CD4-positive, alpha-beta memory T cell (primary cell): ENCODE data around the gene COLQ. TPM values are rescaled to one million over a fixed set of nuclear protein-coding genes. Genes with fewer than 3 reads are reported as not detected.

ENCODE experiments used
- CTCF ChIA-PET: fragments of 350-600 bp; sonication (Branson Sonifier 250); formaldehyde crosslinking; loops from one replicate; lab custom pipeline; 2021; ENCODE audit warnings: inconsistent platforms; ENCODE audit not compliant: partially characterized antibody; lab: Charles Lee
- POLR2A ChIA-PET: fragments of 350-600 bp; sonication (Branson Sonifier 250); formaldehyde crosslinking; loops from one replicate; lab custom pipeline; 2021; ENCODE audit not compliant: partially characterized antibody; lab: Charles Lee
- DNase-seq, 5 donors: peaks; one replicate each; pipeline versions ENCODE4 v3.0.0 to v3.0.0-alpha.2; 2020 to 2022; ENCODE audit warnings: mixed read lengths in 1 of 5
- H3K27ac ChIP-seq: one replicate; pipeline ENCODE4 v1.7.0; 2013; ENCODE audit warnings: low read depth, low read length
- H3K27me3 ChIP-seq: 2 replicates; pipeline ENCODE4 v1.7.0; 2013; ENCODE audit warnings: mild to moderate bottlenecking, low read length, moderate library complexity; ENCODE audit not compliant: insufficient read depth
- H3K36me3 ChIP-seq: 2 replicates; pipeline ENCODE4 v1.7.0; 2013; ENCODE audit warnings: mild to moderate bottlenecking, low read length, moderate library complexity; ENCODE audit not compliant: insufficient read depth
- H3K4me1 ChIP-seq: 2 replicates; pipeline ENCODE4 v1.7.0; 2013; ENCODE audit warnings: mild to moderate bottlenecking, low read length, moderate library complexity; ENCODE audit not compliant: insufficient read depth
- H3K4me3 ChIP-seq, 2 donors: one replicate each; pipeline ENCODE4 v1.7.0; 2013; ENCODE audit warnings: low read length in 2 of 2, mild to moderate bottlenecking in 1 of 2
- H3K9me3 ChIP-seq, 2 donors: one replicate each; pipeline ENCODE4 v1.7.0; 2013; ENCODE audit warnings: low read length in 2 of 2, control low read depth in 1 of 2; ENCODE audit not compliant: control insufficient read depth in 1 of 2
- H3K27ac Mint-ChIP-seq, 7 donors: one replicate each; pipeline ENCODE4 v1.8.0; 2020 to 2021; ENCODE audit warnings: mixed read lengths in 7 of 7, mild to moderate bottlenecking in 6 of 7, inconsistent platforms in 3 of 7, moderate library complexity in 3 of 7
- H3K27me3 Mint-ChIP-seq, 2 donors: one replicate each; pipeline ENCODE4 v1.8.0; 2020 to 2021; ENCODE audit warnings: mixed read lengths in 2 of 2
- H3K36me3 Mint-ChIP-seq, 2 donors: one replicate each; pipeline ENCODE4 v1.8.0; 2020 to 2021; ENCODE audit warnings: mixed read lengths in 2 of 2, inconsistent platforms in 1 of 2, mild to moderate bottlenecking in 1 of 2
- H3K4me1 Mint-ChIP-seq, 4 donors: one replicate each; pipeline ENCODE4 v1.8.0; 2020 to 2021; ENCODE audit warnings: mixed read lengths in 4 of 4, mild to moderate bottlenecking in 1 of 4
- H3K4me3 Mint-ChIP-seq, 8 donors: one replicate each; pipeline ENCODE4 v1.8.0; 2020 to 2021; ENCODE audit warnings: mixed read lengths in 8 of 8, mild to moderate bottlenecking in 7 of 8, moderate library complexity in 6 of 8, inconsistent platforms in 3 of 8
- H3K9me3 Mint-ChIP-seq, 8 donors: one replicate each; pipeline ENCODE4 v1.8.0; 2020 to 2021; ENCODE audit warnings: mixed read lengths in 8 of 8, mild to moderate bottlenecking in 5 of 8, inconsistent platforms in 3 of 8, moderate library complexity in 1 of 8
- intact Hi-C: fragments of 100-400 bp; cut with micrococcal nuclease; formaldehyde crosslinking; loops from one replicate; pipeline ENCODE4 v1.15.1; 2023
- microRNA-seq: library from miRNA; unstranded; fragments of <30 nt; microRNA quantifications from one replicate; pipeline ENCODE4 v1.2.0, GENCODE V29; 2021; ENCODE audit warnings: borderline replicate concordance, borderline number of aligned reads, borderline microRNAs expressed, mixed read lengths
- polyA plus RNA-seq, 2 donors: library from polyadenylated mRNA; unstranded; fragments of 300-500 nt; fragmentation: Illumina TruSeq; gene quantifications; one replicate each; pipeline ENCODE4 v1.2.3, GENCODE V29; 2021
- total RNA-seq, 2 experiments: library from RNA; stranded (reverse); gene quantifications; one replicate each; pipeline ENCODE4 v1.2.3, GENCODE V29; 2021

Gene COLQ
- total and polyA plus RNA-seq, 4 experiments from 2014 or later = 2.8 to 9.7 (median 6.2) TPM

- ChIA-PET CTCF (interaction anchor here (0.8 to 7.6 kb wide), 6 partner anchors 22 to 200 kb away, joined by 3 to 135 read pairs (median 11); partner anchors contain the start of gene CAPN7), POLR2A (no interaction called here)
- Mint-ChIP-seq H3K36me3 (peaks cover 0 to 4% of the 10 kb centered on the region in 2 donors), H3K9me3 (no peaks in the 10 kb centered on the region), H3K27ac (no peak overlapping the region), H3K4me1 (peaks cover 20 to 38% (median 29%) of the 10 kb centered on the region in 4 donors), H3K27me3 (no peaks in the 10 kb centered on the region), H3K4me3 (no peak overlapping the region)
- Histone ChIP-seq H3K4me3 (no peak overlapping the region), H3K27ac (no peak overlapping the region), H3K9me3 (no peaks in the 10 kb centered on the region), H3K36me3 (no peaks in the 10 kb centered on the region), H3K4me1 (peaks cover 19% of the 10 kb centered on the region), H3K27me3 (no peaks in the 10 kb centered on the region)
- intact Hi-C loops = no loop called here
- no peak for DNase-seq
Measured at GRCh38 chr3:15403965-15404364, 117.5 kb downstream of the COLQ start.

DNA sequence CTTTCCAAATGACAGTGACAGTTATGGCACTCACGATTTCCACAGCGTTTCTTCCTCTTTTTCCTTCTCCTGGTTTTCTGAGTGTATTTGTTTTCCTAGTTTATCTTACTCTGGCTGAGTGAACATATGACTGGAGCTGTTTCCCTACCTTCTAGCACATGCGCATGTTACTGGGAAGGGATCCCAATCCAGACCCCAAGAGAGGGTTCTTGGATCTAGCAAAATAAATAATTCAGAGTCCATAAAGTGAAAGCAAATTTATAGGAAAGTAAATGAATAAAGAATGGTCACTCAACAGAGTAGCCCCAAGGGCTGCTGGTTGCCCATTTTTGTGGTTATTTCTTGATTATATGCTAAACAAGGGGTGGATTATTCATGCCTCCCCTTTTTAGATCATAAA is 118.0 kb downstream of the COLQ start:
- Histone ChIP-seq H3K27me3 (no peaks in the 10 kb centered on the region), H3K4me3 (no peak overlapping the region), H3K27ac (no peak overlapping the region), H3K36me3 (no peaks in the 10 kb centered on the region), H3K4me1 (peaks cover 24% of the 10 kb centered on the region), H3K9me3 (no peaks in the 10 kb centered on the region)
- no peak overlapping the region for H3K4me3 Mint-ChIP-seq
- ChIA-PET POLR2A (interaction anchor here (1.4 kb wide), 1 partner anchor 201 kb away, joined by 4 read pairs; no protein-coding TSS in a partner anchor), CTCF (interaction anchor here (0.8 to 7.6 kb wide), 3 partner anchors 23 to 200 kb away, joined by 4 to 135 read pairs (median 130); partner anchors contain the start of gene CAPN7)
- H3K27ac Mint-ChIP-seq = no peak overlapping the region
- H3K9me3 Mint-ChIP-seq = no peaks in the 10 kb centered on the region
- H3K4me1 Mint-ChIP-seq = peaks cover 20 to 43% (median 31%) of the 10 kb centered on the region in 4 donors
- H3K36me3 Mint-ChIP-seq = peaks cover 0 to 2% of the 10 kb centered on the region in 2 donors
- intact Hi-C loops = no loop called here
- no peaks in the 10 kb centered on the region for H3K27me3 Mint-ChIP-seq
- no peak for DNase-seq

DNA sequence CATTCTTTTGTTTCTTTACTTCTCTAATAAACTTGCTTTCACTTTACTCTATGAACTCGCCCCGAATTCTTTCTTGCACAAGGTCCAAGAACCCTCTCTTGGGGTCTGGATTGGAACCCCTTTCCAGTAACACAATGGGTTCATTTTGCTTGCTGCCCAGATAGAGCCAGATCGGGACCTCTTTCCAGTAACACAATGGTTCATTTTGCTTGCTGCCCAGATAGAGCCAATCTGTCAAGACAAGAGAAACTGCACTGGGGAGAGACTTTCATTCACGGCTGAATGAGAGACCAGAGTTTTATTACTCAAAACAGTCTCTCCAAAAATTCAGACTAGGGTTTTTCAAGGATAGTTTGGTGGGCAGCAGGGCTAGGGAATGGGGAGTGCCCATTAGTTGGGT is 119.6 kb downstream of the COLQ start:
- H3K4me3 ChIP-seq = no peak overlapping the region
- H3K4me1 ChIP-seq = peaks cover 29% of the 10 kb centered on the region
- intact Hi-C loops = no loop called here
- H3K27ac ChIP-seq = no peak overlapping the region
- ChIA-PET POLR2A (no interaction called here), CTCF (interaction anchor here (1.2 to 7.6 kb wide), 3 partner anchors 134 to 198 kb away, joined by 3 to 135 read pairs (median 130); partner anchors contain the start of gene CAPN7)
- Mint-ChIP-seq H3K36me3 (no peaks in the 10 kb centered on the region), H3K27ac (peak overlapping the region in 2 of 7 donors; percentile 10 to 52), H3K4me3 (peak overlapping the region in 2 of 8 donors; percentile 29 to 31), H3K9me3 (no peaks in the 10 kb centered on the region), H3K4me1 (peaks cover 21 to 49% (median 33%) of the 10 kb centered on the region in 4 donors), H3K27me3 (no peaks in the 10 kb centered on the region)
- no peaks in the 10 kb centered on the region for H3K36me3 ChIP-seq
- no peak for DNase-seq
- no peaks in the 10 kb centered on the region for H3K27me3 ChIP-seq
- no peaks in the 10 kb centered on the region for H3K9me3 ChIP-seq

Small RNA genes within 50 kb of the gene (microRNA-seq; reads per million reads assigned to microRNA genes)
- not detected for gene MIR4270

Other genes starting within 250 kb of the COLQ start
- 10 to 100 TPM; 55.8 to 56.9 TPM for gene SH3BP5, start 189.1 kb downstream of the COLQ start, total RNA-seq
- gene SH3BP5, start 189.1 kb downstream of the COLQ start, polyA plus RNA-seq = 100 to 1,000 TPM in 1 of 2 donors, 10 to 100 TPM in 1; 48.2 to 118 TPM
- gene METTL6, start 94.2 kb downstream of the COLQ start, total RNA-seq = 10 to 100 TPM; 17.3 to 17.4 TPM
- 10 to 100 TPM; 12.2 to 18.3 TPM for gene METTL6, start 94.2 kb downstream of the COLQ start, polyA plus RNA-seq
- gene EAF1, start 94.1 kb downstream of the COLQ start, total RNA-seq = 10 to 100 TPM; 17.6 to 19.7 TPM
- gene EAF1, start 94.1 kb downstream of the COLQ start, polyA plus RNA-seq = 10 to 100 TPM in 1 of 2 donors, 1 to 10 TPM in 1; 8.9 to 15.0 TPM
- 10 to 100 TPM; 37.6 to 44.4 TPM for gene HACL1, start 79.9 kb upstream of the COLQ start, total RNA-seq
- 10 to 100 TPM; 36.8 to 43.6 TPM for gene HACL1, start 79.9 kb upstream of the COLQ start, polyA plus RNA-seq
- gene BTD, start 80.0 kb upstream of the COLQ start, total RNA-seq = 10 to 100 TPM; 23.5 to 27.4 TPM
- gene BTD, start 80.0 kb upstream of the COLQ start, polyA plus RNA-seq = 10 to 100 TPM; 23.4 to 40.5 TPM